Panc1 (cell line): ENCODE data around the gene MAP3K2. TPM values are rescaled to one million over a fixed set of nuclear protein-coding genes. Genes with fewer than 3 reads are reported as not detected.

Source experiments
- ATAC-seq: fragments of 200-7000 bp; cut with Tn5 transposase; 2 replicates; pipeline ENCODE4 v1.9.1; 2020; ENCODE audit warnings: mild to moderate bottlenecking, moderate library complexity
- BruUV-seq: library from RNA; stranded (reverse); fragments of 400-500 nt; replicated peaks from 2 replicates; lab custom pipeline; 2021; lab: Mats Ljungman, UMichigan
- CTCF ChIA-PET: fragments of 300-600 bp; sonication (Branson Sonifier 250); formaldehyde crosslinking; loops from one replicate; lab custom pipeline; 2022; ENCODE audit warnings: antibody characterized with exemption; lab: Charles Lee
- POLR2A ChIA-PET: fragments of 300-600 bp; sonication (Branson Sonifier 250); formaldehyde crosslinking; loops from one replicate; lab custom pipeline; 2022; ENCODE audit warnings: antibody characterized with exemption; lab: Charles Lee
- DNase-seq: peaks from one replicate; pipeline ENCODE4 v3.0.0-alpha.2; 2010; ENCODE audit warnings: low read depth, low spot score
- H3K27ac ChIP-seq: 2 replicates; pipeline ENCODE4 v1.5.1; 2011; ENCODE audit warnings: mild to moderate bottlenecking, low read length, inconsistent platforms
- H3K27me3 ChIP-seq: fragments of 200-500 bp; sonication (Bioruptor generic); 2 replicates; pipeline ENCODE4 v1.6.0; 2014; ENCODE audit warnings: low read length, inconsistent platforms; ENCODE audit not compliant: control insufficient read depth, insufficient read depth
- H3K36me3 ChIP-seq: fragments of 200-500 bp; sonication (Bioruptor generic); 2 replicates; pipeline ENCODE4 v1.5.1; 2014; ENCODE audit warnings: inconsistent platforms, mild to moderate bottlenecking, low read length, moderate library complexity; ENCODE audit not compliant: control insufficient read depth, insufficient read depth
- H3K4me1 ChIP-seq: 2 replicates; pipeline ENCODE4 v1.5.1; 2011; ENCODE audit warnings: inconsistent platforms, mild to moderate bottlenecking, low read length, moderate library complexity; ENCODE audit not compliant: control insufficient read depth, insufficient read depth
- H3K4me3 ChIP-seq, 2 experiments: 2 replicates each; pipeline ENCODE4 v1.5.1; 2011 to 2012; ENCODE audit warnings: low read depth in 2 of 2, low read length in 2 of 2, mild to moderate bottlenecking in 2 of 2, inconsistent platforms in 1 of 2, moderate library complexity in 1 of 2
- H3K9me3 ChIP-seq: fragments of 200-500 bp; sonication (Bioruptor generic); 2 replicates; pipeline ENCODE4 v1.5.1; 2014; ENCODE audit warnings: low read depth, mild to moderate bottlenecking, inconsistent platforms, low read length, moderate library complexity; ENCODE audit not compliant: control insufficient read depth, insufficient read depth
- POLR2AphosphoS5 ChIP-seq: IDR thresholded peaks from 2 replicates; pipeline ENCODE4 v1.6.1; 2012; ENCODE audit warnings: mild to moderate bottlenecking, low read depth, low read length, moderate library complexity
- REST ChIP-seq, 2 experiments: IDR thresholded peaks; 2 replicates each; pipeline ENCODE4 v1.6.1; 2011 to 2012; ENCODE audit warnings: low read depth in 2 of 2, control low read depth in 1 of 2, low read length in 1 of 2, mild to moderate bottlenecking in 1 of 2, moderate library complexity in 1 of 2; ENCODE audit not compliant: insufficient read depth in 1 of 2
- SIN3A ChIP-seq: IDR thresholded peaks from 2 replicates; pipeline ENCODE4 v1.6.1; 2012; ENCODE audit warnings: low read depth, mild to moderate bottlenecking, low read length, moderate library complexity, borderline replicate concordance; ENCODE audit not compliant: insufficient read depth
- TCF7L2 ChIP-seq: IDR thresholded peaks from 2 replicates; pipeline ENCODE4 v1.6.1; 2011; ENCODE audit warnings: mild to moderate bottlenecking, low read depth, low read length, inconsistent platforms
- in situ Hi-C: cut with HindIII; loops from 2 replicates; pipeline ENCODE4 v1.10.0; 2016; ENCODE audit warnings: low sequenced_read_pairs, low pct_unique_long_range_greater_than_20kb
- intact Hi-C: fragments of 100-400 bp; cut with micrococcal nuclease; formaldehyde crosslinking; loops from one replicate; pipeline ENCODE4 v1.10.0; 2022; ENCODE audit not compliant: unreplicated experiment
- total RNA-seq: library from RNA; stranded (reverse); gene quantifications from one replicate; pipeline ENCODE4 v1.2.1, GENCODE V29; 2021; ENCODE audit not compliant: unreplicated experiment
- TF ChIP-seq, protein P1 (sequence below): fragments of 450-650 bp; IDR thresholded peaks from 2 replicates; pipeline ENCODE4 v1.5.1; 2017; ENCODE audit warnings: mild to moderate bottlenecking

The MAP3K2 gene
- total RNA-seq, 1 experiment from 2014 or later = 70.6 TPM

DNA sequence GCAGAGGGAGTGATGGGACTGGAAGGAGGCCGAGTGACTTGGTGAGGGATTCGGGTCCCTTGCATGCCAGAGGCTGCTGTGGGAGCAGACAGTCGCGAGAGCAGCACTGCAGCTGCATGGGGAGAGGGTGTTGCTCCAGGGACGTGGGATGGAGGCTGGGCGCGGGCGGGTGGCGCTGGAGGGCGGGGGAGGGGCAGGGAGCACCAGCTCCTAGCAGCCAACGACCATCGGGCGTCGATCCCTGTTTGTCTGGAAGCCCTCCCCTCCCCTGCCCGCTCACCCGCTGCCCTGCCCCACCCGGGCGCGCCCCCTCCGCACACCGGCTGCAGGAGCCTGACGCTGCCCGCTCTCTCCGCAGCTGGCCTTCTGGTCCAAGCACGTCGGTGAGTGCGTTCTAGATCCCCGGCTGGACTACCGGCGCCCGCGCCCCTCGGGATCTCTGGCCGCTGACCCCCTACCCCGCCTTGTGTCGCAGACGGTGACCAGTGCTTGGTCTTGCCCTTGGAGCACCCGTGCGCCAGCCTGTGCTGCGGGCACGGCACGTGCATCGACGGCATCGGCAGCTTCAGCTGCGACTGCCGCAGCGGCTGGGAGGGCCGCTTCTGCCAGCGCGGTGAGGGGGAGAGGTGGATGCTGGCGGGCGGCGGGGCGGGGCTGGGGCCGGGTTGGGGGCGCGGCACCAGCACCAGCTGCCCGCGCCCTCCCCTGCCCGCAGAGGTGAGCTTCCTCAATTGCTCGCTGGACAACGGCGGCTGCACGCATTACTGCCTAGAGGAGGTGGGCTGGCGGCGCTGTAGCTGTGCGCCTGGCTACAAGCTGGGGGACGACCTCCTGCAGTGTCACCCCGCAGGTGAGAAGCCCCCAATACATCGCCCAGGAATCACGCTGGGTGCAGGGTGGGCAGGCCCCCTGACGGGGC lies 35.0 kb upstream of the MAP3K2 start:
- Histone ChIP-seq H3K27ac (no peak overlapping the region), H3K4me3 (peak overlapping the region; percentile 43 to 49), H3K9me3 (no peaks in the 10 kb centered on the region), H3K4me1 (peaks cover 19% of the 10 kb centered on the region), H3K27me3 (peaks cover 3% of the 10 kb centered on the region; the same call in 1 of the 2 replicates), H3K36me3 (no peaks in the 10 kb centered on the region)
- CTCF ChIA-PET = interaction anchor here (0.6 kb wide), 1 partner anchor 19 kb away, joined by 7 read pairs; no protein-coding TSS in a partner anchor
- in situ Hi-C loops = no loop called here
- DNase-seq = no peak
- no TSS peak for BruUV-seq
- ATAC-seq = peak; percentile 41
- TF ChIP-seq, protein P1, sequence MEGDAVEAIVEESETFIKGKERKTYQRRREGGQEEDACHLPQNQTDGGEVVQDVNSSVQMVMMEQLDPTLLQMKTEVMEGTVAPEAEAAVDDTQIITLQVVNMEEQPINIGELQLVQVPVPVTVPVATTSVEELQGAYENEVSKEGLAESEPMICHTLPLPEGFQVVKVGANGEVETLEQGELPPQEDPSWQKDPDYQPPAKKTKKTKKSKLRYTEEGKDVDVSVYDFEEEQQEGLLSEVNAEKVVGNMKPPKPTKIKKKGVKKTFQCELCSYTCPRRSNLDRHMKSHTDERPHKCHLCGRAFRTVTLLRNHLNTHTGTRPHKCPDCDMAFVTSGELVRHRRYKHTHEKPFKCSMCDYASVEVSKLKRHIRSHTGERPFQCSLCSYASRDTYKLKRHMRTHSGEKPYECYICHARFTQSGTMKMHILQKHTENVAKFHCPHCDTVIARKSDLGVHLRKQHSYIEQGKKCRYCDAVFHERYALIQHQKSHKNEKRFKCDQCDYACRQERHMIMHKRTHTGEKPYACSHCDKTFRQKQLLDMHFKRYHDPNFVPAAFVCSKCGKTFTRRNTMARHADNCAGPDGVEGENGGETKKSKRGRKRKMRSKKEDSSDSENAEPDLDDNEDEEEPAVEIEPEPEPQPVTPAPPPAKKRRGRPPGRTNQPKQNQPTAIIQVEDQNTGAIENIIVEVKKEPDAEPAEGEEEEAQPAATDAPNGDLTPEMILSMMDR = peak; percentile 21; the same call in 1 of the 2 replicates
- no peak for TF ChIP-seq REST (IDR thresholded peaks at IDR 0.05; ENCODE audit: insufficient read depth in 1 of 2, low read depth in 2 of 2, low read length in 1 of 2)
- POLR2A ChIA-PET = no interaction called here
- intact Hi-C loops = no loop called here

GRCh38 chr2:127421871-127422558 lies 34.2 kb upstream of the MAP3K2 start:
- Histone ChIP-seq H3K4me1 (peaks cover 21% of the 10 kb centered on the region), H3K9me3 (no peaks in the 10 kb centered on the region), H3K36me3 (no peaks in the 10 kb centered on the region), H3K27ac (no peak overlapping the region; the same call in 1 of the 2 replicates), H3K27me3 (peaks cover 3% of the 10 kb centered on the region; the same call in 1 of the 2 replicates), H3K4me3 (no peak overlapping the region)
- ChIA-PET CTCF (no interaction called here), POLR2A (no interaction called here)
- in situ Hi-C loops = no loop called here
- intact Hi-C loops = no loop called here
- no TSS peak for BruUV-seq
- DNase-seq (no peak), ATAC-seq (no peak)
- no peak for TF ChIP-seq SIN3A
- TF ChIP-seq, protein P1 = no peak
- no peak for TF ChIP-seq REST (IDR thresholded peaks at IDR 0.05; ENCODE audit: insufficient read depth in 1 of 2, low read depth in 2 of 2, low read length in 1 of 2)
- TF ChIP-seq POLR2AphosphoS5 = no peak
- TF ChIP-seq TCF7L2 = no peak
